Upper lobe of right lung (tissue), 1 donor: ENCODE measurements around the gene CCNB1IP1. TPM values are rescaled to one million over a fixed set of nuclear protein-coding genes. Genes with fewer than 3 reads are reported as not detected.
A peak's percentile ranks its signal among the peaks of the same experiment; 100 is the strongest.

ENCODE experiments used
- ATAC-seq: fragments of 200-7000 bp; cut with Tn5 transposase; one replicate; pipeline ENCODE4 v1.9.1; 2020; ENCODE audit warnings: mild to moderate bottlenecking, moderate library complexity
- DNase-seq: peaks from one replicate; pipeline ENCODE4 v3.0.0-alpha.2; 2020
- H3K27ac ChIP-seq: fragments of 200-600 bp; one replicate; pipeline ENCODE4 v1.8.0; 2022
- H3K27me3 ChIP-seq: fragments of 200-600 bp; one replicate; pipeline ENCODE4 v1.8.0; 2022; ENCODE audit warnings: mild to moderate bottlenecking
- H3K36me3 ChIP-seq: fragments of 200-600 bp; one replicate; pipeline ENCODE4 v1.8.0; 2022
- H3K4me1 ChIP-seq: fragments of 200-600 bp; one replicate; pipeline ENCODE4 v1.8.0; 2022
- H3K4me3 ChIP-seq: fragments of 200-600 bp; one replicate; pipeline ENCODE4 v1.8.0; 2022; ENCODE audit warnings: mild to moderate bottlenecking
- H3K9me3 ChIP-seq: fragments of 200-600 bp; one replicate; pipeline ENCODE4 v1.8.0; 2022
- intact Hi-C: fragments of 100-400 bp; cut with DNase I; formaldehyde crosslinking; loops from one replicate; pipeline ENCODE4 v1.11.0; 2022
- total RNA-seq: library from RNA; stranded (reverse); fragmentation: NEBNext Ultra II Directional; extraction: Animal tissue kit (Norgen Biotek cat#: 25700); gene quantifications from one replicate; pipeline ENCODE4 v1.2.1, GENCODE V29; 2021
- TF ChIP-seq, protein P1 (sequence below): fragments of 200-600 bp; IDR thresholded peaks from one replicate; pipeline ENCODE4 v1.8.0; 2022; ENCODE audit warnings: antibody characterized with exemption
- donor health status: DM: no; HTN: yes; CAD: no; lungs with severe emphysema.

Gene CCNB1IP1
- total RNA-seq, 1 donor from 2014 or later: 37.9 TPM

- Histone ChIP-seq H3K4me1 (peaks cover 23% of the 10 kb centered on the region), H3K36me3 (peaks cover 16% of the 10 kb centered on the region), H3K27me3 (no peaks in the 10 kb centered on the region), H3K27ac (peak overlapping the region; percentile 83), H3K4me3 (peak overlapping the region; percentile 74), H3K9me3 (no peaks in the 10 kb centered on the region)
- intact Hi-C loops: no loop called here
- DNase-seq: no peak
- TF ChIP-seq, protein P1, sequence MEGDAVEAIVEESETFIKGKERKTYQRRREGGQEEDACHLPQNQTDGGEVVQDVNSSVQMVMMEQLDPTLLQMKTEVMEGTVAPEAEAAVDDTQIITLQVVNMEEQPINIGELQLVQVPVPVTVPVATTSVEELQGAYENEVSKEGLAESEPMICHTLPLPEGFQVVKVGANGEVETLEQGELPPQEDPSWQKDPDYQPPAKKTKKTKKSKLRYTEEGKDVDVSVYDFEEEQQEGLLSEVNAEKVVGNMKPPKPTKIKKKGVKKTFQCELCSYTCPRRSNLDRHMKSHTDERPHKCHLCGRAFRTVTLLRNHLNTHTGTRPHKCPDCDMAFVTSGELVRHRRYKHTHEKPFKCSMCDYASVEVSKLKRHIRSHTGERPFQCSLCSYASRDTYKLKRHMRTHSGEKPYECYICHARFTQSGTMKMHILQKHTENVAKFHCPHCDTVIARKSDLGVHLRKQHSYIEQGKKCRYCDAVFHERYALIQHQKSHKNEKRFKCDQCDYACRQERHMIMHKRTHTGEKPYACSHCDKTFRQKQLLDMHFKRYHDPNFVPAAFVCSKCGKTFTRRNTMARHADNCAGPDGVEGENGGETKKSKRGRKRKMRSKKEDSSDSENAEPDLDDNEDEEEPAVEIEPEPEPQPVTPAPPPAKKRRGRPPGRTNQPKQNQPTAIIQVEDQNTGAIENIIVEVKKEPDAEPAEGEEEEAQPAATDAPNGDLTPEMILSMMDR: no peak
- peak; percentile 18 for ATAC-seq
These were observed 670 bp downstream of the CCNB1IP1 start for GRCh38 chr14:20332431-20332787.

DNA sequence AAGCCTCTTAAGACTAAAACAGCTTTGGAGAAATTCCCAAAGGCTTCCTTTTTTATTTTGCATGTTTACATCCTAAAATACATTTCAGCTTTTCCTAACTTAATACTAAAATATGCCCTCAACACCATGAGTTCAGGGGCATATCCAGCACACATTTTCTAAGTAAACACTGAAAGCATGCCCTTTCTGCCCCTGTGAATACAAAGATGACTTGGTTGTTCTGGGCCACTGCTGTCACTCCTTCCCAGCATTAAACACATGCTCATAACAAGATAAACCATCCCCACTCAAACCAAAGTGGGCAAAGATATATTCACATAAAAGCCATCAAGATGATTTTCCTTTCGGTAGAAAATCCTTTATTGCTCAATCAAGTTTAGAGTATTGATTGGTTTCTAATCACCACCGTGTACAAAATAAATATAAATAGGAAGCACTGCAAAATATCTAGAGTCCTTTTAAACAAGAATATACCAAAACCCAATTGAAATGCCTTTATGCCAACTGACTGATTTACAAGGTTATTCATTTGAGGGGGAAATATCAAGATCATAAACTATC lies 1.9 kb downstream of the CCNB1IP1 start:
- intact Hi-C loops: no loop called here
- TF ChIP-seq, protein P1: no peak
- DNase-seq: no peak
- Histone ChIP-seq H3K9me3 (no peaks in the 10 kb centered on the region), H3K4me1 (peaks cover 23% of the 10 kb centered on the region), H3K4me3 (no peak overlapping the region), H3K36me3 (peaks cover 22% of the 10 kb centered on the region), H3K27me3 (no peaks in the 10 kb centered on the region), H3K27ac (no peak overlapping the region)
- no peak for ATAC-seq

DNA sequence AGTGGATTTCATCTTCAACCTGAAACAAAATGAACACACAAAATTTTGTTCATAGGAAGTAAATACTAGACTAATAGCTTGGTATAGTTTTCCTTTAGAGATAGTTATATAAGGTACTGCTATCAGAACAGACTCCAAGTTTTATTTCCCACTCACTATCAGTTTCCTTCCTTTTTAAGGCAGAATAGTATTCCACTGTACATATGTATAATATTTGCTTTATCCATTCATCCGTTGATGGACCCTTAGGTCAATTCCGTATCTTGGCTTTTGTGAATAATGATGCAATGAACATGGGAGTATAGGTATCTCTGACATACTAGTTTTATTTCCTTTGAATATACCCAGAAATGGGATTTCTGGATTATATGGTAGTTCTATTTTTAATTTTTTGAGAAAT lies 3.7 kb downstream of the CCNB1IP1 start:
- ATAC-seq: no peak
- intact Hi-C loops: loop anchor here (10.0 kb wide), 1 partner anchor 775 kb away; the partner anchor contains the start of gene TMEM253
- H3K9me3 ChIP-seq: no peaks in the 10 kb centered on the region

GRCh38 chr14:20328705-20329104 lies 4.4 kb downstream of the CCNB1IP1 start:
- Histone ChIP-seq H3K4me3 (no peak overlapping the region), H3K4me1 (peaks cover 23% of the 10 kb centered on the region), H3K9me3 (no peaks in the 10 kb centered on the region), H3K36me3 (peaks cover 43% of the 10 kb centered on the region), H3K27me3 (no peaks in the 10 kb centered on the region), H3K27ac (no peak overlapping the region)
- ATAC-seq: no peak
- no peak for DNase-seq
- intact Hi-C loops: loop anchor here (10.0 kb wide), 1 partner anchor 776 kb away; the partner anchor contains the start of gene TMEM253
- TF ChIP-seq, protein P1: no peak

More for the DNA sequence above, 3.7 kb downstream of the CCNB1IP1 start:
- Histone ChIP-seq H3K4me1 (peaks cover 23% of the 10 kb centered on the region), H3K4me3 (no peak overlapping the region), H3K27ac (no peak overlapping the region), H3K36me3 (peaks cover 37% of the 10 kb centered on the region), H3K27me3 (no peaks in the 10 kb centered on the region)
- no peak for DNase-seq
- TF ChIP-seq, protein P1: no peak

DNA sequence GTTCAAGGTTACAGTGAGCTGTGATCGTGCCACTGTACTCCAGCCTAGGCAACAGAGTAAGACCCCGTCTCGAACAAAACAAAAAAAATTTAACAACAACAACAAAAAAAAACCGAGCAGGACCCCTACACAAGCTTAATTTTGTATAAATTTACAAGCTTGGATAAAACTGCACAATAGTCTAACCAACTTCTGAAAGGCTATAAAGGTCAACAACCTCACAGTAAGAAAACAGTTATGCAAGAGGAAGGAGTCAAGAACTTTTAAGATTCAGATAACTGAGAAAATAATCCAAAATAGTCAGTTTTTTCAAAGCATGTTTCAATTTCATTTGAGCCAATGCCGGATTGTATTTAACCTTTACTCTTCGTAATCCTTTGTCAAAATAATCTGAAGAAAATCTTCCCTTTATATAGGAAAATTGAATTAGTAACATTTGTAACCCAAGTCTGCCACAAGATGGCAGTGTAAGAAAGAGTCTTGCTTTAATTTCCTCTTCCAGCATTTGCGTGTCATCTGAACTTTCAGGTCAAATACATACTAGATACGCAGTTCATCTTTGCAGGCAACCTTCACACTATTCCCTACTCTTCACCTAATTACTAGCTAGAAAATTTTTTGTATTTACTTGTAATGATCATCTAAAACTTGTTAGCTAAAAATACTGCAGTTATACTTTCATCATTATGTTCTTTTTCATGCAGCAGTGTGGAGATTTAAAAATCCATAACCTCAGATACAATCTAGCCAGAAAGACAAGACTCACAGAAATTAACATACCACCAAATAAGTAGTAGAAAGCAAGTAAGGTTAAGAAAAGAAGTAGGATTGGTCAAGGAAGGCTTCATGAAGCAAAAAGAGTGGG lies 5.8 kb downstream of the CCNB1IP1 start:
- Histone ChIP-seq H3K36me3 (peaks cover 49% of the 10 kb centered on the region), H3K27ac (peak overlapping the region; percentile 6), H3K27me3 (no peaks in the 10 kb centered on the region), H3K9me3 (no peaks in the 10 kb centered on the region), H3K4me1 (peaks cover 19% of the 10 kb centered on the region), H3K4me3 (no peak overlapping the region)
- intact Hi-C loops: loop anchor here (10.0 kb wide), 1 partner anchor 778 kb away; the partner anchor contains the start of gene TMEM253
- no peak for DNase-seq
- peak; percentile 80 for ATAC-seq
- TF ChIP-seq, protein P1: peak; percentile 83
